Measurements from ENCODE around the gene FYB1. TPM values are rescaled to one million over a fixed set of nuclear protein-coding genes. Genes with fewer than 3 reads are reported as not detected.
A peak's percentile ranks its signal among the peaks of the same experiment; 100 is the strongest.

Gene FYB1
- total and polyA plus RNA-seq, 2 of the 8 experiments (the other 6 are each of a cell fraction or from before 2014, with no cell fraction given), result not detected

GRCh38 chr5:39148983-39149534 lies 70.3 kb downstream of the FYB1 start:
- POLR2A ChIA-PET (ENCODE audit: partially characterized antibody), result no interaction called here

More at GRCh38 chr5:39148983-39149534, 70.3 kb downstream of the FYB1 start:
- Histone ChIP-seq H4K91ac (replicated peaks; ENCODE audit: insufficient read length, low read length) (no peak overlapping the region), H2BK5ac (ENCODE audit: low read depth, low read length) (no peak overlapping the region), H3K4me3 (ENCODE audit: extremely low read depth in 1 of 4, insufficient read depth in 2 of 4, low read depth in 3 of 4, low read length in 4 of 4) (no peak overlapping the region), H4K20me1 (replicated peaks in 1 of 2; ENCODE audit: control insufficient read depth in 1 of 2, insufficient read depth in 2 of 2, low read length in 2 of 2) (no peaks in the 10 kb centered on the region), H3K23me2 (ENCODE audit: low read depth, low read length) (no peaks in the 10 kb centered on the region), H3K9ac (replicated peaks in 1 of 4; ENCODE audit: extremely low read depth in 1 of 4, low read depth in 3 of 4, low read length in 3 of 4) (no peak overlapping the region), H3K56ac (replicated peaks; ENCODE audit: insufficient read length, low read depth, low read length) (no peak overlapping the region), H3K36me3 (ENCODE audit: control insufficient read depth in 2 of 4, insufficient read depth in 4 of 4, low read length in 3 of 4) (no peaks in the 10 kb centered on the region), H3K27me3 (replicated peaks in 1 of 4; ENCODE audit: control insufficient read depth in 3 of 4, extremely low read depth in 1 of 4, insufficient read depth in 3 of 4, low read length in 3 of 4) (no peaks in the 10 kb centered on the region), H4K8ac (ENCODE audit: extremely low read depth, insufficient read depth, low read length) (no peak overlapping the region), H2BK15ac (ENCODE audit: low read length) (no peak overlapping the region), H4K5ac (ENCODE audit: insufficient read length, low read depth, low read length) (no peak overlapping the region), H2BK20ac (ENCODE audit: low read length) (no peak overlapping the region), H3K79me2 (ENCODE audit: control insufficient read depth in 1 of 2, insufficient read depth in 2 of 2, low read length in 2 of 2) (no peaks in the 10 kb centered on the region), H3K18ac (ENCODE audit: extremely low read depth, low read length) (no peak overlapping the region), H3K4ac (replicated peaks; ENCODE audit: insufficient read length, low read depth, low read length) (no peak overlapping the region), H3K4me2 (ENCODE audit: insufficient read depth in 1 of 2, low read depth in 2 of 2, low read length in 2 of 2) (no peak overlapping the region), H3K4me1 (replicated peaks in 1 of 4; ENCODE audit: control insufficient read depth in 3 of 4, insufficient read depth in 4 of 4, low read length in 3 of 4) (0 out of 7 replicates have a peak, but pooled peaks cover 0 to 2% (median 0%) of the 10 kb centered on the region in 4 experiments), H3K27ac (ENCODE audit: low read depth, low read length) (no peak overlapping the region), H2AFZ (ENCODE audit: low read length) (peak overlapping the region; percentile 66; the same call in 1 of the 2 replicates), H3K9me3 (ENCODE audit: insufficient read depth in 2 of 2, low read depth in 1 of 2, low read length in 1 of 2) (no peaks in the 10 kb centered on the region), H3K79me1 (ENCODE audit: low read depth, low read length) (no peaks in the 10 kb centered on the region), H3K14ac (ENCODE audit: insufficient read length) (no peak overlapping the region), H3K23ac (ENCODE audit: insufficient read length) (no peak overlapping the region), H2AK5ac (ENCODE audit: low read depth, low read length) (no peak overlapping the region), H2BK12ac (ENCODE audit: low read depth, low read length) (no peak overlapping the region), H2BK120ac (replicated peaks; ENCODE audit: low read depth, low read length) (no peak overlapping the region)
- CTCF ChIA-PET (ENCODE audit: partially characterized antibody), result interaction anchor here (1.1 kb wide), 1 partner anchor 131 kb away, joined by 3 read pairs; no protein-coding TSS in a partner anchor
- TF ChIP-seq CBX5 (IDR thresholded peaks at IDR 0.05; ENCODE audit: low read depth, low read length) (no peak), CREB1 (IDR thresholded peaks at IDR 0.05) (no peak), RAD21 (IDR thresholded peaks at IDR 0.05 in 1 of 2, conservative IDR thresholded peaks at IDR 0.05 in 1 of 2; ENCODE audit: low read depth in 2 of 2, low read length in 2 of 2) (peak in 1 of 2 experiments; percentile 39; a peak in 3 of 4 replicates), YY1 (IDR thresholded peaks at IDR 0.05; ENCODE audit: low read depth, low read length) (peak; percentile 45; the same call in 1 of the 2 replicates)
- DNase-seq (ENCODE audit: low read depth in 1 of 2, low spot score in 2 of 2), result no peak
- FAIRE-seq, result peak; percentile 63

All from H1 (cell line).